Subcutaneous adipose tissue (tissue), 4 donors: ENCODE measurements around the gene LTBP1. TPM values are rescaled to one million over a fixed set of nuclear protein-coding genes. Genes with fewer than 3 reads are reported as not detected.

ENCODE experiments used
- total RNA-seq, 4 donors: library from RNA; depleted of rRNA; stranded (reverse); fragments of >200 nt; gene quantifications; one replicate each; pipeline ENCODE4 v1.1.0, GENCODE V29; 2016
- TF ChIP-seq, protein P1 (sequence below): fragments of 450-650 bp; IDR thresholded peaks from one replicate; pipeline ENCODE4 v1.5.1; 2016; ENCODE audit warnings: low read depth, mild to moderate bottlenecking, control low read depth, antibody characterized with exemption, moderate library complexity

LTBP1 gene
- total RNA-seq, 4 donors from 2014 or later, result 11.0 to 15.5 (median 12.7) TPM

DNA sequence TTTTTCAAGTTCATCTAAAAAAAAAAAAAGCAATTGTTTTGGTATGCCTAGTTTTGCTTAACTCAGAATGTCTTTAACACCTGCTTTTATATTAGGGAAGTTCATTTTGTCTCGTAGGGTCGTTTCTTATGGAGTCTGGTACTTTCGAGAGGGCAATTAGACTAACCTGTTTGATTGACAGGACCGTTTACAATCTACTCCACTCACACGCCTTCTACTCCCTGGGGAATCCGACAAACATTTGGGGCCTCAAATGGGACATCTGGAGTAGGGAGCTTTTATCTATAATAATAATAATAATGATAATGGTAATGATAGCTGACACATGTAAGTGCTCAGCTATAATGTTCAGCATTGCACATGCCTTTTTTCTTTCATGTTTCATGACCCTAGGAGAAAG, 268.1 kb downstream of the LTBP1 start:
- TF ChIP-seq, protein P1, sequence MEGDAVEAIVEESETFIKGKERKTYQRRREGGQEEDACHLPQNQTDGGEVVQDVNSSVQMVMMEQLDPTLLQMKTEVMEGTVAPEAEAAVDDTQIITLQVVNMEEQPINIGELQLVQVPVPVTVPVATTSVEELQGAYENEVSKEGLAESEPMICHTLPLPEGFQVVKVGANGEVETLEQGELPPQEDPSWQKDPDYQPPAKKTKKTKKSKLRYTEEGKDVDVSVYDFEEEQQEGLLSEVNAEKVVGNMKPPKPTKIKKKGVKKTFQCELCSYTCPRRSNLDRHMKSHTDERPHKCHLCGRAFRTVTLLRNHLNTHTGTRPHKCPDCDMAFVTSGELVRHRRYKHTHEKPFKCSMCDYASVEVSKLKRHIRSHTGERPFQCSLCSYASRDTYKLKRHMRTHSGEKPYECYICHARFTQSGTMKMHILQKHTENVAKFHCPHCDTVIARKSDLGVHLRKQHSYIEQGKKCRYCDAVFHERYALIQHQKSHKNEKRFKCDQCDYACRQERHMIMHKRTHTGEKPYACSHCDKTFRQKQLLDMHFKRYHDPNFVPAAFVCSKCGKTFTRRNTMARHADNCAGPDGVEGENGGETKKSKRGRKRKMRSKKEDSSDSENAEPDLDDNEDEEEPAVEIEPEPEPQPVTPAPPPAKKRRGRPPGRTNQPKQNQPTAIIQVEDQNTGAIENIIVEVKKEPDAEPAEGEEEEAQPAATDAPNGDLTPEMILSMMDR, result no peak

DNA sequence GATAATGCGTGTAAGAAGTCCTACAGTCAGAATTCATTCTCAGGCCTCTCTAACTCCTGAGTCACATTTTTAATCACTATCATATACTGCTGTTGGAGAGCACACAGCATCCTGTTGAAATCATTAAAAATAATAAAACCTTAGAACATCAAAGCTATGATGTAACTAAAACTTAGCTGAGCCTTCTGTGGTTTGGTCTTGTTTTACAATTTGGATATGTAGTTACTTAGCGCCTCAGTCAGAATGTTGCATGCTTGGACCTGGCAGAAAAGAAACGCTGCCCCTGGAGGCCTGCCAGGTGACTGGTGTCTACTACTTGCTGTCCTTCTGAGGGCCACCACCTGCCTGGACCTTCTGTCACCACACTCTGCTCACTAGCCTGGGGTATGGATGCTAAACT, 268.5 kb downstream of the LTBP1 start:
- TF ChIP-seq, protein P1, result no peak

DNA sequence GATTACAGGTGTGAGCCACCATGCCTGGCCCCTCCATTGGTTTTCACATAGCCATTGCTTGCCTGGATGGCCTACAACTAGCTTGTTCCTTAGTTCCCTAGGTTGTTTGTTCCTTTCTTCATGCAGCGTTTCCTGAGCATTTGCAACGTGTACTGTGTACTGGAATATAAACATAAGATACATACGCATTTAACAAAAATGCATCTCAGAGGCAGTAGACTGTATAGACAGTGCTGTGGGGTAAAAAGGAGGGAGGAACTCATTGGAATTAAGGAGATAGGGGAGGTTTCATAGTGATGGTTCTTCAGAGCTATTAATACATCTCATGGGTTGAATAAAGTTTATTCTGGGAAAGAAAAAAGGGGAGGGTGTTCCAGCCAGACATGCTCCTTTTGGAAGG, 269.2 kb downstream of the LTBP1 start:
- TF ChIP-seq, protein P1, result no peak

DNA sequence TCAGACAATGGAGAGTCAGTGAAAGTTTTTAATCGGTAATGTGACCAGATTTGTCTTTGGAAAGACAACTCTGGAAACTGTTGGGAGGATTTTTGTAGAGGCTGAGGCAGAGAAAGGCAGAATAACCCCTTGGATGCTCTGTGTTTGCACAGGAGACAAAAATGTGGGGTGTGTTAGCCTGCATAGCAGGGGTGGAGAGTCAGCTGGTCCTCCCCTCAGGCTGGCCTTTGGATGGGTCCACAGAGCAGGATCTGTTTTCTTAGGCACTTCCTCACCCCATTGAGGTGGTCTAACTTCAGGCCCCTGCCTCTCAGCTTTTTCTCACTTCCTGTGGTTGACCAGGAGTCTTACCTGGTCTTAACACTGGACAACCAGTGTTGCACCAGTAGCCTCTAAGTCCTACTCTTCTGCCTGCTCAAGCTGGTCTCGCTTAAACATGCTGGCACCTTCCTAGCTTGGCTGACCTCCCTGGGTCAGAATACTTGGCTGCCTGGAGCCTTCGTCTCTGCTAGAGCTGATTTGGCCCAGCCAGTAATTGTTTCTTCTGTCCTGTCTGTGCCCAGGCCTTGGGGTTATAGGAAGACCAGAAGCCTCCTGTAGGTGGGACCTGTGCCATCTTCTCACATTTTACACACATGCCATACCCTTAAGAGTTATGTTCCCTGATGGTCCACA, 269.9 kb downstream of the LTBP1 start:
- TF ChIP-seq, protein P1, result no peak

DNA sequence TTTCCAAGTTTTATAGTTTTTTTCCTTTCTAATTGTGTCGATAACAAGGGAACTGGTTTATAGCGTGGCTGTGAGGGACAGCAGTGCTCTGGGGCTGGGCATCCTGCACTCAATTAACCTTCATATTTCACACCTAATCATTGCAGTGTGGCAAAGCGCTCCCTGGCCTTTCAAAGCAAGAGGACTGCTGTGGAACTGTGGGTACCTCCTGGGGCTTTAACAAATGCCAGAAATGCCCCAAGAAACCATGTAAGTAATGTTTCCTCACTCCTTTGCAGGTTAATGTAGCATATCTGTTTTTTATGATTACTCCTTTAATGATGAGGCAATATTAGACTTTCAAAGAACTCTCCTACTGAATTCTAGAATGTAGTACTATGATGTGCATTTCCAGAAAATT, 270.7 kb downstream of the LTBP1 start:
- TF ChIP-seq, protein P1, result no peak

DNA sequence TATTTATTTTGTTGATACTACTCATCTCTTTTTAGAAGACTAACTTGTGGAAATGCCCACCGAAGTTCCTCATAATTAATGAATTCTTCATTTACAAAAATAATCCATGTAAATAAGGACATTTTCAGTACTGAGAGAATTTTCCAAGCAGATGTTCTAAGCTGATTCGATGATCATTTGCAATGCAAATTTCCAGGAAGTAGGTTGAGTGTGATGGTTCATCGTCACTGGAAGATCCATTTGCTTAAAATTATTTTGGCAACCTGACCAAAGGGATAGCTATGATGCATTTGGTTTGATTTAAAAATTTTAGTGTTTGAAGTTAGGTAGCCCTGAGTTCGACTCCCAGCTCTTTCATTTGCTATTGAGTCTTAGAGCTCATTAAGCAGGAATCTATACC, 272.4 kb downstream of the LTBP1 start:
- TF ChIP-seq, protein P1, result no peak

DNA sequence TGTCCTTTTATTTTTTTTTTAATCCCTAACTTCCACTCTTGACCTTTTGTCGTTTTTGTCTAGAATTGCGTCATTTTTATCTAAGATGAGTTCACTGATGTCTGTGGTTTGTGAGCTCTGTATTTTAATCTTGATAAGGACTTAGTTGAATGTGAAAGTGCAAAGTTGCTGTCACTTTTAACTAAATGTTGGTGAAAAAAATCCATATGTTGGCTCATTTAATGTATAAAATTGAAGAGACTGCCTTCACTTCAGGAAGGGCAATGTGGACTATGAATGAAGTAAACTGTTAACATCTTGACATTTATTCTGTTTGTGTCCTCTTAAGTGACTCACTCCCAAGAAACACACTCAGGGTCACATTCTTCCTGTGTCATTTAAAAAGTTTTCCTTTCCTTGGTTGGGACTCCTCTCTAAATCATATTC, 273.1 kb downstream of the LTBP1 start:
- TF ChIP-seq, protein P1, result no peak
